ENCODE results near the gene KIF12. TPM values are rescaled to one million over a fixed set of nuclear protein-coding genes. Genes with fewer than 3 reads are reported as not detected.

Gene KIF12
- total RNA-seq, 1 donor from 2014 or later: 0.34 TPM

DNA sequence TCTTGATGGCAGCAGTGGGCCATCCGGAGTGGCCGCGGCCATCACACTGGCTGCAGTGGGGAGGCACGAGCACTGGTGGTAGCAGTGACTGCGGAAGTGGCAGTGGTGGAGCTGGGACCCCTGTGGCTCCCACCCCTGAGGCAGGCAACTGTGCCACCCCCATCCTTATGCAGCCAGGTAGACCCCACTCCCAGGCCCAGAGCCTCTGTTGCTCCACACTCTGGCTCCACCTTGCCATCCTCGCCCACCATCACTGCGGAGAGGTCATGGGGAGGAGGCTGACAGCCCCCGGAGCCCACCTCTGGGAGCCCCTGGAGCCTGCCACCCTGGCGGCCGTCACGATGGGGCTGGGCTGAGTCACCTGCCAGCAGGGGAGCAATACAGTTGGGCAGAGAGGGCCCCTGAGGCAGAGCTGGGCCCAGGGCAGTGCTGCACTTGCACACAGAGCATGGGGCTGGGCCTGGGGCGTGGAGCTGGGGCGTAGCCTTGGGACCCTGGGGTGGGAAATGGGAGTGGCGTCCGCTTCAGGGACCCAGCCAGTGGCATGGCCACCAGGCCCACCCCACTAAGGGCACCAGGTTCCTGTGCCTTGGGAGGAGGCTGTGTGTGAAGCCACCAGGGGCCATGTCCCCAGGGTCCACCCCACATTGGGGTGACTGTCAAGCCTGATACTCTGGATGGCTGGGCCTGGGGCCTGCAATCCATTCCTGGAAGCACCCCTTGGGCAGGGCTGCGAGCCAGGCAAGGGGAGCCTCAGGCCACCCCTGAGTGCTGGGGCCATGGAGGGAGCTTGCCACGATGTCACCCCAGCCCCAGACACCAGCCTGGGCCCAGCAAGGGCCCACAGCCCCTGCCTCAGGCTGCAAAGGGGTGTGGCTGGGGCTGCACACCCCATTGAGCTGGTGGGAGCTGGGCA lies 28.6 kb downstream of the KIF12 start:
- H3K36me3 ChIP-seq (ENCODE audit: insufficient read depth, low read length): no peaks in the 10 kb centered on the region
- Mint-ChIP-seq H3K27ac (ENCODE audit: unreplicated experiment) (no peak overlapping the region), H3K4me3 (ENCODE audit: unreplicated experiment) (no peak overlapping the region), H3K4me1 (ENCODE audit: low read depth, unreplicated experiment) (no peaks in the 10 kb centered on the region), H3K9me3 (ENCODE audit: unreplicated experiment) (peaks cover 2% of the 10 kb centered on the region), H3K36me3 (ENCODE audit: low read depth, unreplicated experiment) (peaks cover 2% of the 10 kb centered on the region), H3K27me3 (ENCODE audit: low read depth, unreplicated experiment) (peaks cover 47% of the 10 kb centered on the region)
- DNase-seq (ENCODE audit: low read depth) (no peak), FAIRE-seq (no peak)
- H3K27ac ChIP-seq (ENCODE audit: low read depth, low read length): no peak overlapping the region
- TF ChIP-seq, protein P1, sequence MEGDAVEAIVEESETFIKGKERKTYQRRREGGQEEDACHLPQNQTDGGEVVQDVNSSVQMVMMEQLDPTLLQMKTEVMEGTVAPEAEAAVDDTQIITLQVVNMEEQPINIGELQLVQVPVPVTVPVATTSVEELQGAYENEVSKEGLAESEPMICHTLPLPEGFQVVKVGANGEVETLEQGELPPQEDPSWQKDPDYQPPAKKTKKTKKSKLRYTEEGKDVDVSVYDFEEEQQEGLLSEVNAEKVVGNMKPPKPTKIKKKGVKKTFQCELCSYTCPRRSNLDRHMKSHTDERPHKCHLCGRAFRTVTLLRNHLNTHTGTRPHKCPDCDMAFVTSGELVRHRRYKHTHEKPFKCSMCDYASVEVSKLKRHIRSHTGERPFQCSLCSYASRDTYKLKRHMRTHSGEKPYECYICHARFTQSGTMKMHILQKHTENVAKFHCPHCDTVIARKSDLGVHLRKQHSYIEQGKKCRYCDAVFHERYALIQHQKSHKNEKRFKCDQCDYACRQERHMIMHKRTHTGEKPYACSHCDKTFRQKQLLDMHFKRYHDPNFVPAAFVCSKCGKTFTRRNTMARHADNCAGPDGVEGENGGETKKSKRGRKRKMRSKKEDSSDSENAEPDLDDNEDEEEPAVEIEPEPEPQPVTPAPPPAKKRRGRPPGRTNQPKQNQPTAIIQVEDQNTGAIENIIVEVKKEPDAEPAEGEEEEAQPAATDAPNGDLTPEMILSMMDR (IDR thresholded peaks at IDR 0.05; ENCODE audit: insufficient read depth, low read depth, low read length): no peak
- TF ChIP-seq EZH2 (IDR thresholded peaks at IDR 0.05; ENCODE audit: insufficient read depth, low read length): no peak
- H3K9me3 ChIP-seq (ENCODE audit: insufficient read depth, low read depth, low read length): no peaks in the 10 kb centered on the region
- no peaks in the 10 kb centered on the region for H3K4me1 ChIP-seq (ENCODE audit: insufficient read depth, low read length)
- H3K9ac ChIP-seq (ENCODE audit: low read length): no peak overlapping the region
- no peak overlapping the region for H3K4me3 ChIP-seq (ENCODE audit: insufficient read depth, low read depth, low read length)
- H3K79me2 ChIP-seq (ENCODE audit: insufficient read depth, low read length): no peaks in the 10 kb centered on the region
- H4K20me1 ChIP-seq (ENCODE audit: insufficient read depth, low read length): no peaks in the 10 kb centered on the region
- no peak overlapping the region for H3K4me2 ChIP-seq (ENCODE audit: low read length)
- H2AFZ ChIP-seq (ENCODE audit: low read depth, low read length): no peak overlapping the region
- H3K27me3 ChIP-seq (ENCODE audit: insufficient read depth, low read length): peaks cover 12% of the 10 kb centered on the region

DNA sequence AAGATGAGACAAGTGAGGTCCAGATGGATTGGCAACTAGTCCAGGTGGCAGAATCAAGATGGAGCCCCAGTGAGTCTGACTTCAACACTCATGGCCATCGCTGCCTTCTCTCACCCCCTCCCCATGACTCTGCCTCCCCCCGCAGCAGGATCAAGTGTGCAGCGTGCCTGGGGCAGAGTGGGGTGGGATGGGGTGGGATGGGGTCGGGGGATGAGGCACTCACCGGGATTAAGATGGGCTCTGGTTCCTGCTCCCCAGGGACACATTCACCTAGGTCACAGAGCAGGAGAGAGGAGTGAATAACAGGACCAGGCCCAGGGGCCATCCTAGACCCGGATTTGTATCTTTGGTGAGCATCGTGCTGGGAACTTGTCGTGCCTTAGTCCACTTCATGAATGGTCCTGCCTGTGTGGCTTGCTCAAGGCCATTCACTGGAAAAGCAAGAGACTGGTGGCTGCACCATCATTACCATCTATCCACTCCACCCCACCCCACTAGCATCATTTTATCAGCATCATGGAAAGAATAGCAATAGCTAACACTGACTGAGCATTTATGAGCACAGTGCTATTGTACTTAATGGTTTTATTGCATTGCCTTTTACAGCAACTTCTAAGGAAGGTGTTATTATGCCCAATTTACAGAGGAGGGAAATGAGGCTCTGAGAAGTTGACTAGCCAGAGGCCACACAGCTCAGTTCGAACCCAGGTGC lies 29.5 kb downstream of the KIF12 start:
- Histone ChIP-seq H4K20me1 (ENCODE audit: insufficient read depth, low read length) (no peaks in the 10 kb centered on the region), H3K79me2 (ENCODE audit: insufficient read depth, low read length) (no peaks in the 10 kb centered on the region), H3K4me1 (ENCODE audit: insufficient read depth, low read length) (no peaks in the 10 kb centered on the region), H3K27me3 (ENCODE audit: insufficient read depth, low read length) (peaks cover 5% of the 10 kb centered on the region), H3K27ac (ENCODE audit: low read depth, low read length) (no peak overlapping the region), H3K9me3 (ENCODE audit: insufficient read depth, low read depth, low read length) (no peaks in the 10 kb centered on the region), H2AFZ (ENCODE audit: low read depth, low read length) (no peak overlapping the region), H3K4me3 (ENCODE audit: insufficient read depth, low read depth, low read length) (no peak overlapping the region), H3K4me2 (ENCODE audit: low read length) (no peak overlapping the region), H3K36me3 (ENCODE audit: insufficient read depth, low read length) (no peaks in the 10 kb centered on the region), H3K9ac (ENCODE audit: low read length) (no peak overlapping the region)
- no peak for TF ChIP-seq EZH2 (IDR thresholded peaks at IDR 0.05; ENCODE audit: insufficient read depth, low read length)
- TF ChIP-seq, protein P1 (IDR thresholded peaks at IDR 0.05; ENCODE audit: insufficient read depth, low read depth, low read length): no peak
- peaks cover 39% of the 10 kb centered on the region for H3K27me3 Mint-ChIP-seq (ENCODE audit: low read depth, unreplicated experiment)
- no peaks in the 10 kb centered on the region for H3K4me1 Mint-ChIP-seq (ENCODE audit: low read depth, unreplicated experiment)
- no peak overlapping the region for H3K27ac Mint-ChIP-seq (ENCODE audit: unreplicated experiment)
- FAIRE-seq (no peak), DNase-seq (ENCODE audit: low read depth) (no peak)
- no peak overlapping the region for H3K4me3 Mint-ChIP-seq (ENCODE audit: unreplicated experiment)
- no peaks in the 10 kb centered on the region for H3K9me3 Mint-ChIP-seq (ENCODE audit: unreplicated experiment)
- peaks cover 2% of the 10 kb centered on the region for H3K36me3 Mint-ChIP-seq (ENCODE audit: low read depth, unreplicated experiment)

Data from astrocyte (in vitro differentiated cells and primary cell).